ENCODE measurements around the gene HDAC9.

DNA sequence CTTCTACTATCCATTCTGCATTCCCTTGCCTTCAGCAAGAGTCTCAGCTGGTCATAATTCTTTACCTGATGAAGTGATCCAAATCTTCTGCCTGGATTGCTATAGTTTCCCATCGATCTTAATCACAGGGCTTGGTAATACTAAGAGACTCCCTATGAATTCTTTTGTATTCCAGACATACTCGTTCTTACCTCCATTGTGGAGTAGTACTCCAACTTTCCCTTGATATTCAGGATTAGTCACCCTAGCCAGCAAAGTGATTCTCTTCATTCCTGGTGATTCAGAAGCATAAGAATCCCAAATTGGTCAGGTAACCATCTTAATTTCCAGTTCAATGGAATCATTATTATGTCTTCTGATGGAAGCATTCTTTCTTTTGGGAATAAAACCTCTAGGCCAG, 525.2 kb downstream of the HDAC9 start:
- TF ChIP-seq, protein P1, sequence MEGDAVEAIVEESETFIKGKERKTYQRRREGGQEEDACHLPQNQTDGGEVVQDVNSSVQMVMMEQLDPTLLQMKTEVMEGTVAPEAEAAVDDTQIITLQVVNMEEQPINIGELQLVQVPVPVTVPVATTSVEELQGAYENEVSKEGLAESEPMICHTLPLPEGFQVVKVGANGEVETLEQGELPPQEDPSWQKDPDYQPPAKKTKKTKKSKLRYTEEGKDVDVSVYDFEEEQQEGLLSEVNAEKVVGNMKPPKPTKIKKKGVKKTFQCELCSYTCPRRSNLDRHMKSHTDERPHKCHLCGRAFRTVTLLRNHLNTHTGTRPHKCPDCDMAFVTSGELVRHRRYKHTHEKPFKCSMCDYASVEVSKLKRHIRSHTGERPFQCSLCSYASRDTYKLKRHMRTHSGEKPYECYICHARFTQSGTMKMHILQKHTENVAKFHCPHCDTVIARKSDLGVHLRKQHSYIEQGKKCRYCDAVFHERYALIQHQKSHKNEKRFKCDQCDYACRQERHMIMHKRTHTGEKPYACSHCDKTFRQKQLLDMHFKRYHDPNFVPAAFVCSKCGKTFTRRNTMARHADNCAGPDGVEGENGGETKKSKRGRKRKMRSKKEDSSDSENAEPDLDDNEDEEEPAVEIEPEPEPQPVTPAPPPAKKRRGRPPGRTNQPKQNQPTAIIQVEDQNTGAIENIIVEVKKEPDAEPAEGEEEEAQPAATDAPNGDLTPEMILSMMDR (IDR thresholded peaks at IDR 0.05; ENCODE audit: insufficient read depth, low read length, poor library complexity, severe bottlenecking) = no peak
- TF ChIP-seq EZH2phosphoT487 (conservative IDR thresholded peaks at IDR 0.05; ENCODE audit: low read length) = no peak
